GM18526 (cell line): ENCODE results near the gene SCYL2.

Experiments used
- POLR2A ChIP-seq: IDR thresholded peaks from 3 replicates; pipeline ENCODE4 v1.6.1; 2011; ENCODE audit not compliant: insufficient read length; ENCODE audit errors: extremely low read depth

The SCYL2 gene

DNA sequence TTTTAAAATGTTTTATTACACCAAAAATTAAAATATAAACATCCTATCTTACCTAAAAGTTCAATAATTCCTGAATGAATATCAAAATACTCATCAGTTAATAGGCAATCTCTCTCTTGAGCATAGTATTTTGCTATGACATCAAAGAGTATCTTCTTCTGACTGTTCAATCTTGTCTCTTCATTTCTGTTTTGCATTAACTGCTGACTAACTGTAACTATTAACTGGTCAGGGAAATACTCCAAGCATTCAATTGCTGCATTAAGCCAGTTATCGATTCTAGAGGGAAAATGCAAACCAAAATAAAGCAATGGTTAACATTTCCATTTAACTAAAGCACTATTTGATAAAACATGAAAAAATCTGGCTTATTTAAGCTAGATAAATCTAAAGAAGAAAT lies 13.5 kb upstream of the SCYL2 start:
- TF ChIP-seq POLR2A, result no peak

DNA sequence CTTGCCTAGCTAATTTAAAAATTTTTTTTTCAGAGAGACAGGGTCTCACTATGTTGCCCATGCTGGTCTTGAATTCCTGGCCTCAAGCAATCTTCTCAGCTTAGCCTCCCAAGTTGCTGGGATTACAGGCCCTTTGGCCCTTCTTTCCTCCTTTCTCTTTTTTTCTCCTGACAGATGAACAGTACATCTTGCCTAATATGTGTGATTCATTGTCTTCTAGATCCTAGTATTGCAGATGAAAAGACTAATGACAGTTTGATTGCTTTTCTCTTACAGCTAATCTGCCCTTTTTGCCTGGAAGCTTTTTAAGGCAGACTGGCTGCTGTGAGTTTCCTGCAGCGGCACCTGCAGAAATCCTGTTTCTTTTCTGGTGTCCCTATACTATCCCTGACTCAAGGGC lies 12.1 kb upstream of the SCYL2 start:
- TF ChIP-seq POLR2A, result no peak

- no peak for TF ChIP-seq POLR2A
These were observed 8.8 kb upstream of the SCYL2 start for GRCh38 chr12:100258127-100258526.

GRCh38 chr12:100263131-100263530 lies 3.8 kb upstream of the SCYL2 start:
- no peak for TF ChIP-seq POLR2A

DNA sequence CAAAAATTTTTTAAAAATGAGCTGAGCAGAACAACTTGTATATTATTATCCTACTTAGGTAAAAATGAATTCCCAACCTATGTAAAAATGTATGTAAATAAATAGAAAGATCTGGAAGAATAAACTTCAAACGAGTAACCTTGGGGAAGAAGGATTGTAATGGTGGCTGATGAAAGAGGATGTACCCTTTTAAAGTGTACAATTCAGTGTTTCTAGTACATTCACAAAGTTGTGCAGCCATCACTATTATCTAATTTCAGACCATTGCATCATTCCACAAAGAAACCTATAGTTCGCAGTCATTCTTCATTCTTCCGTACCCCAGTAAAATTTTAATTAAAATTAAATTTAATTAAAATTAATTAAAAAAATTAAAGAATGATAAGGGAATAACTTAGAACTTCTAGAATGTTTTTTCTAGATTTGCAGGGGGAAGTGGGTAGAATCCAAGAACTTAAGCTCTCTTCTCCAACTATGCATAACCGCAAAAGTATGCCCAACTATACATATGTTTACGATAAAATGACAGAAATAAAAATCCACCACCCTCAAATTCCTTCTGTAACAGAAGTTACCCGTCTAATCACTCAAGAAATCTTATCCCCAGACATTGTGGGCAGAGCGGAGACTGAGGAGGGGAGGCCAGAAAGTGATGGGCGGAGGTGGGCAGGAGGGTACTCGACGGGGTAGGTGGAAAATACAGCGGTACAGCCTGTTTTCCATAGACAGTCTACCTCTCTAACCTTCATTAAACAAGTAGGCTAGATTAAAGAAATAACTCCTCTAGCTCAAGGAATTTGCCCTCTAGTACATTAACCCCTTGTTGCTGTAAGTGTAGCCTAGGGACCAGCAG lies 1.0 kb upstream of the SCYL2 start:
- no peak for TF ChIP-seq POLR2A

DNA sequence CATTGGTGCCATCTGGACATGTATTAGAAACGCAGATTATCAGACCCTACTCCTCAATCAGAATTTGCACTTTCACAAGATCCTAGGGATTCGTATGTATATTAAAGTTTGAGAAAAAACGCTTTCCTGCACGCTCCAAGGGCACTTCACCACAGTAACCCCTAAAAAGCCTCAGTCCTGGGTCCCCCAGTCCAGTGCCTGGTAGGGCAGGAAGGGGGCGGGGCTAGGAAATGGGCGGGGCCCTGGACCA lies 467 bp upstream of the SCYL2 start:
- no peak for TF ChIP-seq POLR2A

DNA sequence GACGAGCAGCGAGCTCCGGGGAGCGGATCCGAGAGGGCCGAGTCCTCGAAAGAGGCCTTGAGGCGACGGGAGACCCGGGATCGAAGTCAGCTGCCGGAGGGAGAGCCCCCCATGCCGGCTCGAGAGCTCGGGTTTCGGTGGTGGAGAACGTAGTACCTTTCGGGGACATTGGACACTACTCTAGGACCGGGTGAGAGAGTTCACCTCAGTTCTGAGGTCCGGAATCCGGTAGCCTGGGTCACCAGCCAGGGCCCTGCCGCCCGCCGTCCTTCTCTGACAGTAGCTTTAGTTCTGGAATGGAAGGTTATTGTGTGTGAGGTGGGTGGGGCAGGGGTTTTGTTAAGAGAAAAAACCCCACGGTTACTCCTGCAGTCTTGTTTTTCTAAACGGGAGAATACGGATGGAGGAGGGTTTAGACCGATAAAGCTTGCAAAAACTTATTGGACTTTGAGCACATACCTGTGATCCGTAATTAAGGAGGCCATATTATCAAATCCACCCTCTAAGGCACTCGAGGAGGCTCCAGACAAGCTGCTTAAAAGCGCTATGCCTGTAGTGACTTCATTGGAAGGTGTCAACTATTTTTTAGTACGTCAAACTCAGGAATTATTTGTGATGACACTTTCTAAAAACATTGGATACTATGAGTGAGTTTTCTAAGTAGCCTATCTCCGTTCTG lies 765 bp downstream of the SCYL2 start:
- TF ChIP-seq POLR2A, result no peak

GRCh38 chr12:100268835-100269564 lies 2.0 kb downstream of the SCYL2 start:
- no peak for TF ChIP-seq POLR2A

DNA sequence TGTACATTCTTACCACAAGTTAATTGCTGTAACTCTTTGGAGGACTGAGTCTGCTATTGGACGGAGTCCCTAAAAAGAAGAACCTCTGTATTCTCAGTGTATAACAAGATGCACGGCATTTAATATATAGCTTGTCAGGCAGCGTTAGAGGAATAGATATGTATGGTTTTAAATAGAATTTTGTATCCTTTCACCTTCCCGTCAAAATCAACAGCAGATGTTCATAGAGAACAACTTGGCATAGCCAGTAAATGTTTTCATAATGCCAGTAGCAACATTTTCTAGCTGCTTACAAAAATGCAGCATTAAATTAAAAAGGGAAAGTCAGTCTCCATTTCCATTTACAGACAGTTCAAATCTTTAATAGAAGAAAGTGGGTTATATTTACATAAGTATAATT lies 6.8 kb downstream of the SCYL2 start:
- TF ChIP-seq POLR2A, result no peak

GRCh38 chr12:100274291-100274690 lies 7.3 kb downstream of the SCYL2 start:
- no peak for TF ChIP-seq POLR2A

- no peak for TF ChIP-seq POLR2A
These were observed 12.2 kb downstream of the SCYL2 start for GRCh38 chr12:100279159-100279558.

GRCh38 chr12:100279607-100280244 lies 12.7 kb downstream of the SCYL2 start:
- TF ChIP-seq POLR2A, result no peak

DNA sequence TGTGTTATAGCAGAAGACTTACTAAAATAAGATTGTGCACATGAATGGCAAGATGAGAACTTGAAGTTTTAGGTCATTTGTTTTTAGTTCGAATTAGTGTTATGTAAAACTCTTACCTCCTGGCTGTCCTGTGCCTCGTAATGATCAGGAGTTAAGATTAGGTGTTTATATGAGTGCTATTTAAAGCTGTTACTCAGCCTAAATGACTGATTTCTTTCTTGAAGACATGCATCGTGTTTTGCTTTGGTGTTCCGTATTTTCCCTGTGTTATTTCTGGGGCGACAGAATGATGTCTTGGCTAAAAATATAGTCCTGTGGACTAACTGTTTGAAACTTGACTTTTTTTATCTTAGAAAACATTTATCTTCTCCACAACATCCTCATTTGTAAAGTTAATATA lies 22.1 kb downstream of the SCYL2 start:
- TF ChIP-seq POLR2A, result no peak

DNA sequence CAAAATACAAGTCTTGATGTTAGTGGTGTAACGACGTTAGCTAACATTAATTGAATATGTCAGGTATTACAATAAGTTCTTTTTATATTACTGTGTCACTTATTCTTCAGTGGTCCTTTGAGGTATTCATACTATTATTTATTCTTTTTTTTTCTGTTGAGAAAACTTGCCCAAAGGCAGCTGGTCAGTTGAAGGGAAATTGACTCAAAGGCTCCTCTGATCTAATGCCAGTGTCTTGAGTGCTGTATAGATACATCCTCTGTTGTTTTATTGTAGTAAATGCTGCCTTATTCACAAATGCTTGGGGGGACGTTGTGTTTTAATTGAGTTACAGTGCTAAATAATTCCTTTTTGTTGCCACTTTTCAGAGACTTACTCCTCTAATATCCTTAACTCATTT lies 23.0 kb downstream of the SCYL2 start:
- TF ChIP-seq POLR2A, result no peak

DNA sequence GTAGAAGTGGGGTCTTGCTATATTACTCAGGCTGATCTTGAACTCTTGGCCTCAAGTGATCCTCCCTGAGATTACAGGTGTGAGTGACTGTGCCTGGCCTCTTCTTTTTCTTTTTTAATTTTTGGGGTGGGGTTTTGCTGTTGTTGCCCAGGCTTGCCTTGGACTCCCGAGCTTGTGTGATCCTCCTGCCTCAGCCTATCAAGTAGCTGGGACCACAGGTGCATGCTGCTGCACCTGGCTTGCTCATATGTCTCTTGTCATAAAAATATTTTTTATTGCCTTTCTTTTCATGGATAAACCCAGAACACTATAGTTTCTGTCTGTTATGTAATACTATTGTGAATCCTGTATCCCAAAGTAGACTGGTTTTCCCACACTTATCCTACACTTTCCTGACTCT lies 26.0 kb downstream of the SCYL2 start:
- no peak for TF ChIP-seq POLR2A
